Panc1 (cell line): Measurements from ENCODE around the gene KRTAP10-9. TPM values are rescaled to one million over a fixed set of nuclear protein-coding genes. Genes with fewer than 3 reads are reported as not detected.
A peak's percentile ranks its signal among the peaks of the same experiment; 100 is the strongest.

Experiments
- ATAC-seq: fragments of 200-7000 bp; cut with Tn5 transposase; 2 replicates; pipeline ENCODE4 v1.9.1; 2020; ENCODE audit warnings: mild to moderate bottlenecking, moderate library complexity
- BruUV-seq: library from RNA; stranded (reverse); fragments of 400-500 nt; replicated peaks from 2 replicates; lab custom pipeline; 2021; lab: Mats Ljungman, UMichigan
- CTCF ChIA-PET: fragments of 300-600 bp; sonication (Branson Sonifier 250); formaldehyde crosslinking; loops from one replicate; lab custom pipeline; 2022; ENCODE audit warnings: antibody characterized with exemption; lab: Charles Lee
- POLR2A ChIA-PET: fragments of 300-600 bp; sonication (Branson Sonifier 250); formaldehyde crosslinking; loops from one replicate; lab custom pipeline; 2022; ENCODE audit warnings: antibody characterized with exemption; lab: Charles Lee
- DNase-seq: peaks from one replicate; pipeline ENCODE4 v3.0.0-alpha.2; 2010; ENCODE audit warnings: low read depth, low spot score
- H3K27ac ChIP-seq: 2 replicates; pipeline ENCODE4 v1.5.1; 2011; ENCODE audit warnings: mild to moderate bottlenecking, low read length, inconsistent platforms
- H3K27me3 ChIP-seq: fragments of 200-500 bp; sonication (Bioruptor generic); 2 replicates; pipeline ENCODE4 v1.6.0; 2014; ENCODE audit warnings: low read length, inconsistent platforms; ENCODE audit not compliant: control insufficient read depth, insufficient read depth
- H3K36me3 ChIP-seq: fragments of 200-500 bp; sonication (Bioruptor generic); 2 replicates; pipeline ENCODE4 v1.5.1; 2014; ENCODE audit warnings: inconsistent platforms, mild to moderate bottlenecking, low read length, moderate library complexity; ENCODE audit not compliant: control insufficient read depth, insufficient read depth
- H3K4me1 ChIP-seq: 2 replicates; pipeline ENCODE4 v1.5.1; 2011; ENCODE audit warnings: inconsistent platforms, mild to moderate bottlenecking, low read length, moderate library complexity; ENCODE audit not compliant: control insufficient read depth, insufficient read depth
- H3K4me3 ChIP-seq, 2 experiments: 2 replicates each; pipeline ENCODE4 v1.5.1; 2011 to 2012; ENCODE audit warnings: low read depth in 2 of 2, low read length in 2 of 2, mild to moderate bottlenecking in 2 of 2, inconsistent platforms in 1 of 2, moderate library complexity in 1 of 2
- H3K9me3 ChIP-seq: fragments of 200-500 bp; sonication (Bioruptor generic); 2 replicates; pipeline ENCODE4 v1.5.1; 2014; ENCODE audit warnings: low read depth, mild to moderate bottlenecking, inconsistent platforms, low read length, moderate library complexity; ENCODE audit not compliant: control insufficient read depth, insufficient read depth
- POLR2AphosphoS5 ChIP-seq: IDR thresholded peaks from 2 replicates; pipeline ENCODE4 v1.6.1; 2012; ENCODE audit warnings: mild to moderate bottlenecking, low read depth, low read length, moderate library complexity
- SIN3A ChIP-seq: IDR thresholded peaks from 2 replicates; pipeline ENCODE4 v1.6.1; 2012; ENCODE audit warnings: low read depth, mild to moderate bottlenecking, low read length, moderate library complexity, borderline replicate concordance; ENCODE audit not compliant: insufficient read depth
- TCF7L2 ChIP-seq: IDR thresholded peaks from 2 replicates; pipeline ENCODE4 v1.6.1; 2011; ENCODE audit warnings: mild to moderate bottlenecking, low read depth, low read length, inconsistent platforms
- in situ Hi-C: cut with HindIII; loops from 2 replicates; pipeline ENCODE4 v1.10.0; 2016; ENCODE audit warnings: low sequenced_read_pairs, low pct_unique_long_range_greater_than_20kb
- intact Hi-C: fragments of 100-400 bp; cut with micrococcal nuclease; formaldehyde crosslinking; loops from one replicate; pipeline ENCODE4 v1.10.0; 2022; ENCODE audit not compliant: unreplicated experiment
- total RNA-seq: library from RNA; stranded (reverse); gene quantifications from one replicate; pipeline ENCODE4 v1.2.1, GENCODE V29; 2021; ENCODE audit not compliant: unreplicated experiment
- TF ChIP-seq, protein P1 (sequence below), 2 experiments: IDR thresholded peaks; 2 replicates each; pipeline ENCODE4 v1.6.1; 2011 to 2012; ENCODE audit warnings: low read depth in 2 of 2, control low read depth in 1 of 2, low read length in 1 of 2, mild to moderate bottlenecking in 1 of 2, moderate library complexity in 1 of 2; ENCODE audit not compliant: insufficient read depth in 1 of 2
- TF ChIP-seq, protein P2 (sequence below): fragments of 450-650 bp; IDR thresholded peaks from 2 replicates; pipeline ENCODE4 v1.5.1; 2017; ENCODE audit warnings: mild to moderate bottlenecking

Gene KRTAP10-9
- total RNA-seq, 1 experiment from 2014 or later, result not detected

DNA sequence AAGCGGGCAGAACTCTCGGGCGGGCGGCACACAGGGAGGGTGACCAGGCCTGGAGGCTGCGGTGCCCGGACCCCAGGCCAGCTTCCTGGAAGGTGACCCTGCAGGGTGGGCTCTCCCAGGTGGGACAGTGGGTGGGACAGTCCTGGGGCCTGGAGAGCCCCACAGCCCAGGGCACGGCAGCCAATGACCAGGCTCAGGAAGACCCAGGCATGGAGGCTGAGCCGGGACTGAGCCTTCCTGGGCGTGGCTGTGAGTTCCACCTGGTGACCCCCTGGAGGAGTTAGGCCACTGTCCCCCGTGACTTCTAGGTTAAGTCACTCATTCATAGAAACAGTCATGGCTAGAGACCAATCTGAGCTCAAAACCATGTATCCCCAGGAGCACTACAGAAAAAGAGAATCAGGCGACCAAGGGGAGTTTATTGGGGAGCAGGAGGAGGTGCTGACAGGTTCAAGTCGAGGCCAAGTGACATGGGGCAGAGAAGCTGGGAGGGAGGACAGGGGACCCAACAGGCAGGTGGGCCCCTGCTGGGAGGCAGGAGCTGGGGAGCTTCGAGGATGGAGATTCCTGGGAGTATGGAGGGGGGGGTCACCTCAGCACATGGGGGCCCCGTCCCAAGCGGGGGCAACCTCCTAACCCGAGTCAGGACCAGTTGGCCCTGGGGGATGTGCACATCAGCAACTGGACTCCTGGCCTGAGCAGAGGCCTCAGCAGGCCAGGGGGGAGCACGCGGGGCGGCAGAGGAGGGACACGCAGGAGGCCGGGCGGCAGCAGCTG lies 47.6 kb upstream of the KRTAP10-9 start:
- H3K4me3 ChIP-seq, result no peak overlapping the region
- no TSS peak for BruUV-seq
- H3K9me3 ChIP-seq, result 0 out of 2 replicates have a peak, but pooled peaks cover 7% of the 10 kb centered on the region
- intact Hi-C loops, result no loop called here
- peaks cover 4% of the 10 kb centered on the region; the same call in 1 of the 2 replicates for H3K4me1 ChIP-seq
- in situ Hi-C loops, result no loop called here
- H3K36me3 ChIP-seq, result no peaks in the 10 kb centered on the region
- CTCF ChIA-PET, result interaction anchor here (0.6 kb wide), 1 partner anchor 561 kb away, joined by 4 read pairs; no protein-coding TSS in a partner anchor
- H3K27me3 ChIP-seq, result no peaks in the 10 kb centered on the region; the same call in 1 of the 2 replicates
- POLR2A ChIA-PET, result interaction anchor here (0.6 kb wide), 1 partner anchor 9 kb away, joined by 3 read pairs; no protein-coding TSS in a partner anchor
- ATAC-seq, result no peak
- DNase-seq, result no peak
- H3K27ac ChIP-seq, result no peak overlapping the region
- TF ChIP-seq, protein P1, sequence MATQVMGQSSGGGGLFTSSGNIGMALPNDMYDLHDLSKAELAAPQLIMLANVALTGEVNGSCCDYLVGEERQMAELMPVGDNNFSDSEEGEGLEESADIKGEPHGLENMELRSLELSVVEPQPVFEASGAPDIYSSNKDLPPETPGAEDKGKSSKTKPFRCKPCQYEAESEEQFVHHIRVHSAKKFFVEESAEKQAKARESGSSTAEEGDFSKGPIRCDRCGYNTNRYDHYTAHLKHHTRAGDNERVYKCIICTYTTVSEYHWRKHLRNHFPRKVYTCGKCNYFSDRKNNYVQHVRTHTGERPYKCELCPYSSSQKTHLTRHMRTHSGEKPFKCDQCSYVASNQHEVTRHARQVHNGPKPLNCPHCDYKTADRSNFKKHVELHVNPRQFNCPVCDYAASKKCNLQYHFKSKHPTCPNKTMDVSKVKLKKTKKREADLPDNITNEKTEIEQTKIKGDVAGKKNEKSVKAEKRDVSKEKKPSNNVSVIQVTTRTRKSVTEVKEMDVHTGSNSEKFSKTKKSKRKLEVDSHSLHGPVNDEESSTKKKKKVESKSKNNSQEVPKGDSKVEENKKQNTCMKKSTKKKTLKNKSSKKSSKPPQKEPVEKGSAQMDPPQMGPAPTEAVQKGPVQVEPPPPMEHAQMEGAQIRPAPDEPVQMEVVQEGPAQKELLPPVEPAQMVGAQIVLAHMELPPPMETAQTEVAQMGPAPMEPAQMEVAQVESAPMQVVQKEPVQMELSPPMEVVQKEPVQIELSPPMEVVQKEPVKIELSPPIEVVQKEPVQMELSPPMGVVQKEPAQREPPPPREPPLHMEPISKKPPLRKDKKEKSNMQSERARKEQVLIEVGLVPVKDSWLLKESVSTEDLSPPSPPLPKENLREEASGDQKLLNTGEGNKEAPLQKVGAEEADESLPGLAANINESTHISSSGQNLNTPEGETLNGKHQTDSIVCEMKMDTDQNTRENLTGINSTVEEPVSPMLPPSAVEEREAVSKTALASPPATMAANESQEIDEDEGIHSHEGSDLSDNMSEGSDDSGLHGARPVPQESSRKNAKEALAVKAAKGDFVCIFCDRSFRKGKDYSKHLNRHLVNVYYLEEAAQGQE (IDR thresholded peaks at IDR 0.05; ENCODE audit: insufficient read depth in 1 of 2, low read depth in 2 of 2, low read length in 1 of 2), result no peak
- TF ChIP-seq SIN3A (no peak), TCF7L2 (no peak), POLR2AphosphoS5 (no peak)
- TF ChIP-seq, protein P2, sequence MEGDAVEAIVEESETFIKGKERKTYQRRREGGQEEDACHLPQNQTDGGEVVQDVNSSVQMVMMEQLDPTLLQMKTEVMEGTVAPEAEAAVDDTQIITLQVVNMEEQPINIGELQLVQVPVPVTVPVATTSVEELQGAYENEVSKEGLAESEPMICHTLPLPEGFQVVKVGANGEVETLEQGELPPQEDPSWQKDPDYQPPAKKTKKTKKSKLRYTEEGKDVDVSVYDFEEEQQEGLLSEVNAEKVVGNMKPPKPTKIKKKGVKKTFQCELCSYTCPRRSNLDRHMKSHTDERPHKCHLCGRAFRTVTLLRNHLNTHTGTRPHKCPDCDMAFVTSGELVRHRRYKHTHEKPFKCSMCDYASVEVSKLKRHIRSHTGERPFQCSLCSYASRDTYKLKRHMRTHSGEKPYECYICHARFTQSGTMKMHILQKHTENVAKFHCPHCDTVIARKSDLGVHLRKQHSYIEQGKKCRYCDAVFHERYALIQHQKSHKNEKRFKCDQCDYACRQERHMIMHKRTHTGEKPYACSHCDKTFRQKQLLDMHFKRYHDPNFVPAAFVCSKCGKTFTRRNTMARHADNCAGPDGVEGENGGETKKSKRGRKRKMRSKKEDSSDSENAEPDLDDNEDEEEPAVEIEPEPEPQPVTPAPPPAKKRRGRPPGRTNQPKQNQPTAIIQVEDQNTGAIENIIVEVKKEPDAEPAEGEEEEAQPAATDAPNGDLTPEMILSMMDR, result no peak

DNA sequence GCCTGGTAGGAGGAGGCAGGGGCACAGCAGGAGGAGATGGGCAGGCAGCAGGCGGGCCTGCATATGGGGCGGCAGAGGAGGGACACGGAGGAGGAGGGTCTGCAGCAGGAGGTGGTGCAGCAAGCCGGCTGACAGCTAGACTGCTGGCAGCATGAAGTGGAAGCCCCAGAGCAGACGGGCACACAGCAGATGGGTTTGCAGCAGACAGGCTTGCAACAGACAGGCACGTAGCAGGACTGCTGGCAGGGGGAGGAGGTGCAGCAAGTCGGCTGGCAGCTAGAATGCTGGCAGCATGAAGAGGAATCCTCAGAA lies 47.1 kb upstream of the KRTAP10-9 start:
- 0 out of 2 replicates have a peak, but pooled peaks cover 7% of the 10 kb centered on the region for H3K9me3 ChIP-seq
- H3K27me3 ChIP-seq, result peaks cover 4% of the 10 kb centered on the region
- ChIA-PET POLR2A (no interaction called here), CTCF (interaction anchor here (0.7 kb wide), 2 partner anchors 30 to 90 kb away, joined by 3 to 4 read pairs; no protein-coding TSS in a partner anchor)
- ATAC-seq, result peak; percentile 32; the same call in 1 of the 2 replicates
- DNase-seq, result no peak
- no peak overlapping the region for H3K4me3 ChIP-seq
- intact Hi-C loops (no loop called here), in situ Hi-C loops (no loop called here)
- TF ChIP-seq TCF7L2 (no peak), POLR2AphosphoS5 (no peak), SIN3A (no peak)
- TF ChIP-seq, protein P1 (IDR thresholded peaks at IDR 0.05; ENCODE audit: insufficient read depth in 1 of 2, low read depth in 2 of 2, low read length in 1 of 2), result no peak
- TF ChIP-seq, protein P2, result no peak
- H3K4me1 ChIP-seq, result peaks cover 4% of the 10 kb centered on the region; the same call in 1 of the 2 replicates
- BruUV-seq, result no TSS peak
- H3K27ac ChIP-seq, result no peak overlapping the region
- no peaks in the 10 kb centered on the region for H3K36me3 ChIP-seq
